HG02943 (cell line): ENCODE measurements around the gene TRPC6.

Experiments used
- ATAC-seq: cut with Tn5 transposase; IDR thresholded peaks from one replicate; pipeline ENCODE4 v1.9.1; 2021; ENCODE audit warnings: mild to moderate bottlenecking, low read depth, moderate library complexity; ENCODE audit not compliant: unreplicated experiment

The TRPC6 gene

GRCh38 chr11:101428918-101429317 lies 154.9 kb downstream of the TRPC6 start:
- ATAC-seq = no peak

- no peak for ATAC-seq
Observed at GRCh38 chr11:101407324-101407723, 176.5 kb downstream of the TRPC6 start.
